ENCODE measurements around the gene ZBTB26.

GRCh38 chr9:122936464-122936863 lies 5.2 kb upstream of the ZBTB26 start:
- TF ChIP-seq CTCF (IDR thresholded peaks at IDR 0.05 in 4 of 5, conservative IDR thresholded peaks at IDR 0.05 in 1 of 5) (no peak), POLR2A (IDR thresholded peaks at IDR 0.05) (no peak)

All from gastrocnemius medialis (tissue), 4 donors.